Central memory CD8-positive, alpha-beta T cell (primary cell): ENCODE measurements around the gene TLK1.
A peak's percentile ranks its signal among the peaks of the same experiment; 100 is the strongest.

ENCODE experiments used
- ATAC-seq: fragments of 150-1000 bp; cut with Tn5 transposase; replicated peaks from 2 replicates; pipeline ENCODE4 v1.10.0; 2022; ENCODE audit warnings: mild to moderate bottlenecking, moderate FRiP score, moderate number of reproducible peaks; ENCODE audit not compliant: poor library complexity, severe bottlenecking; ENCODE audit errors: extremely low read depth
- DNase-seq, 2 donors: peaks; one replicate each; pipeline ENCODE4 v3.0.0; 2021; ENCODE audit warnings: low spot score in 2 of 2
- H3K27ac Mint-ChIP-seq: one replicate; pipeline ENCODE4 v1.8.0; 2022; ENCODE audit warnings: low read depth, mild to moderate bottlenecking, moderate library complexity, mixed read lengths
- H3K27me3 Mint-ChIP-seq: one replicate; pipeline ENCODE4 v1.8.0; 2022; ENCODE audit warnings: mixed read lengths
- H3K36me3 Mint-ChIP-seq: one replicate; pipeline ENCODE4 v1.8.0; 2022; ENCODE audit warnings: mild to moderate bottlenecking, moderate library complexity, mixed read lengths; ENCODE audit not compliant: insufficient read depth
- H3K4me1 Mint-ChIP-seq: one replicate; pipeline ENCODE4 v1.8.0; 2022; ENCODE audit warnings: mixed read lengths
- H3K4me3 Mint-ChIP-seq: one replicate; pipeline ENCODE4 v1.8.0; 2022; ENCODE audit warnings: mild to moderate bottlenecking, moderate library complexity, mixed read lengths
- H3K9me3 Mint-ChIP-seq: one replicate; pipeline ENCODE4 v1.8.0; 2022; ENCODE audit warnings: mixed read lengths

The TLK1 gene

DNA sequence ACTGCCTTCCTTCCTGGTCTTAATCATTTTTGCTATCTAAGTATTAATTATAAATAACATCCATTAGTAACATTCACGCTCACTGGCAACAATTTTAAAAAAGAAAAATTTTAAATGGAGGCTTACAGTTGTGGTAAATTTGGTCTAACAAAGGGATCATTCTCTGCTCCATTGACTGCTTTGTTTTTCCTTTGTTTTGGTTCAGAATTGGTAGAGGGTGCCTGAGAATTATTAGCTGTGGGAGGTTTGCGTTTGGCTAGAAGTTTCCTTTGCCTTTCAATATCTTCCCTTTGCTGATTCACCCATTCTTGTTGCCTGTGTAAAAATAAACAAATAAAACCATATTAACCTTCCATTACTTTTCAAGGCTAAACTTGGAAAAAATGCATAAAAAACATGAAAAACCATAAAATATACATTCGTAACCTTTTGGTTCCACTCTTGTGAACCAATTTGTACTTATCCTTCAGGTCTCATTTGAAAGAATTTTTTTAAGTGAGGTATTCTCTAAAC, 114.6 kb downstream of the TLK1 start:
- DNase-seq: no peak
- Mint-ChIP-seq H3K27me3 (no peaks in the 10 kb centered on the region), H3K4me1 (peaks cover 25% of the 10 kb centered on the region), H3K4me3 (no peak overlapping the region), H3K9me3 (no peaks in the 10 kb centered on the region), H3K27ac (no peak overlapping the region), H3K36me3 (peaks cover 38% of the 10 kb centered on the region)
- ATAC-seq: no peak

DNA sequence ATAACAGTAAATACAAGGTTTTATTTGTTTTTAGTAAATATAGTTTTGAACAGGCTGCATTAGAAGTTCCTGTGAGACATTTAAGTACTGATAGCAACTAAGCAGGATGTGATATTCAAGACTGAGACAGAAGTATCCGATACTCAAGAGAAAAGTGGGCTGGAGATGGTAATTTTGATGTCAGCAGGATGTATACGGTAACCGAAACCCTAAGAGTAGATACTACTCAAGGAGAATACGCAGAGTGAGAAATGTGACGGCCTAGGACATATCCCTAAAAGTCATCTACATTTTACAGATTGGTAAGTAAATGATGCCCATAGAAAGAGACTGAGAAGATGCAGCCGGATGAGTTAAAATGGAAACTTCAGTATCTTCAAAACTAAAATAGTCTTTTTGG, 116.3 kb downstream of the TLK1 start:
- DNase-seq (no peak), ATAC-seq (no peak)
- Mint-ChIP-seq H3K4me1 (peaks cover 25% of the 10 kb centered on the region), H3K4me3 (no peak overlapping the region), H3K9me3 (no peaks in the 10 kb centered on the region), H3K27me3 (no peaks in the 10 kb centered on the region), H3K36me3 (peaks cover 38% of the 10 kb centered on the region), H3K27ac (peak overlapping the region; percentile 11)

DNA sequence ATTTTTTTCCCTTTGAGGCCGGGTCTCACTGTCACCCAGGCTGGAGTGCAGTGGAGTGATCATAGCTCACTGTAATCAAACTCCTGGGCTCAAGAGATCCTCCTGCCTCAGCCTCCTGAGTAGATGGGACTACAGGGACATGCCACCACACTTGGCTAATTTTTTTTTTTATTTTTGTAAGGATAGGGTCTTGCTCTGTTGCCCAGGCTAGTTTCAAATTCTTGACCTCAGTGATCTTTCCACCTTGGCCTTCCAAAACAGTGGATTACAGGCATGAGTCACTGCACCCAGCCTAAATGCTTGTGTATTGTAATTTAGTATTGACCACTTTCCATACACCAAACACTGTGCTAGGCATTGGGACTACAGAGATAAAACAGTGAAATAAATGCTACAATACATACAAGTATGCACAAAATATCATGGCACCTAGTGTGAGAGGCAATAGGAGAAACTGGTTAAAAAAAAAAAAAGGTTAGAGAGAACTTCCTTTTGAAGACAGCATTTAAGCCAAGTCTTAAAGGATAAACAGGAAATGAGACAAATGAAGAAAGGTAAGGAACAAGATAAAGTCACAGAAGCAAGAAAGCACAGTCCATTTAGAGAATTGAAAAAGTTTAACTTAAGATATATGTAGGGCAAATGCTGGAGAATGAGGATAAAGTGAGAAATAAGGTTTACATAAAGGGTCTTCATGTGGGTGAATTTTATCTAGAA, 118.3 kb downstream of the TLK1 start:
- no peaks in the 10 kb centered on the region for H3K9me3 Mint-ChIP-seq
- DNase-seq: no peak
- peak overlapping the region; percentile 69 for H3K27ac Mint-ChIP-seq
- no peak overlapping the region for H3K4me3 Mint-ChIP-seq
- H3K36me3 Mint-ChIP-seq: peaks cover 41% of the 10 kb centered on the region
- no peak for ATAC-seq
- no peaks in the 10 kb centered on the region for H3K27me3 Mint-ChIP-seq
- H3K4me1 Mint-ChIP-seq: peaks cover 21% of the 10 kb centered on the region

DNA sequence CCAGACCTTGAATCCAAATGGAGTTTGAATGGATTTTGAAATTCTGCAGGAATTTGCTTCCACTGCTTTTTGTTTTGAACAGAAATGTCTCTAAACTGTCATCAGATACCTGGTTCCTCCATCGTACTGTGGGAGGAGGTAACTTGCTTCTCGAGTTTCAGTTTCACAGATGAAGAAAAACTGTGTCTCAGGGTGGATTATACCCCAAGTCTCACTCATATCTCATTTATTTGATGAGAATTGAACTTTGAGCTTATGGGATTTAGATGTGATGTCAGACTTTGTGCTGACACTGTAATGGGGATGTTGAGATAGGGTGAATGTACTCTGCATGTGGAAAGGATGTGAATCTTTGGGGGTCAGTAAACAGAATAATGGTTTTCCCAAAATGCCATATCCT, 124.2 kb downstream of the TLK1 start:
- DNase-seq (no peak), ATAC-seq (no peak)
- H3K9me3 Mint-ChIP-seq: no peaks in the 10 kb centered on the region
- H3K36me3 Mint-ChIP-seq: peaks cover 40% of the 10 kb centered on the region
- H3K4me3 Mint-ChIP-seq: no peak overlapping the region
- H3K27ac Mint-ChIP-seq: no peak overlapping the region
- peaks cover 7% of the 10 kb centered on the region for H3K4me1 Mint-ChIP-seq
- no peaks in the 10 kb centered on the region for H3K27me3 Mint-ChIP-seq

GRCh38 chr2:171034315-171034714, 126.4 kb downstream of the TLK1 start:
- peaks cover 36% of the 10 kb centered on the region for H3K36me3 Mint-ChIP-seq
- no peak for ATAC-seq
- H3K27me3 Mint-ChIP-seq: no peaks in the 10 kb centered on the region
- H3K4me3 Mint-ChIP-seq: no peak overlapping the region
- no peak for DNase-seq
- peaks cover 7% of the 10 kb centered on the region for H3K4me1 Mint-ChIP-seq
- no peaks in the 10 kb centered on the region for H3K9me3 Mint-ChIP-seq
- peak overlapping the region; percentile 23 for H3K27ac Mint-ChIP-seq

DNA sequence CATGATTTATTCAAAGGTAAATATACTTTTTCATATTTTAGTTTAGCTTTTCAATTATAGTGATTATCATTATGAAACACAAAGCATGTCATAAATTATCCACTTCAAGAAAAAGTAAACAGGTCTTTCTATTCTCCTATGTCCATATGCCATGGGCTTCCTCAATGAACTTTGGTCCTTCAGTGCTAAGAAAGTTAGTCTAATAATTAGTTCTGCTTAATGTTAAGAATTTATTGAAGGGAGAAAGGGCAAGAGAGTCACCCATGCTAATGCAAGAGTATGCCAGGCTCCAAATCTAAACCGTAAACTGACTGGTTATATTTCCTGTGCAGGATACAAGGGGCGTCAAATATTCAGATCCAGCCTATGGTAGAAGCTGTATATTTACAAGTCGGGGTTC, 135.5 kb downstream of the TLK1 start:
- peaks cover 6% of the 10 kb centered on the region for H3K4me1 Mint-ChIP-seq
- H3K27me3 Mint-ChIP-seq: no peaks in the 10 kb centered on the region
- no peak for DNase-seq
- no peaks in the 10 kb centered on the region for H3K9me3 Mint-ChIP-seq
- peaks cover 20% of the 10 kb centered on the region for H3K36me3 Mint-ChIP-seq
- H3K27ac Mint-ChIP-seq: no peak overlapping the region
- H3K4me3 Mint-ChIP-seq: no peak overlapping the region
- no peak for ATAC-seq

GRCh38 chr2:171018522-171018921, 142.2 kb downstream of the TLK1 start:
- peaks cover 13% of the 10 kb centered on the region for H3K4me1 Mint-ChIP-seq
- no peaks in the 10 kb centered on the region for H3K9me3 Mint-ChIP-seq
- H3K27me3 Mint-ChIP-seq: no peaks in the 10 kb centered on the region
- peak overlapping the region; percentile 49 for H3K27ac Mint-ChIP-seq
- peaks cover 30% of the 10 kb centered on the region for H3K36me3 Mint-ChIP-seq
- DNase-seq (no peak), ATAC-seq (no peak)
- H3K4me3 Mint-ChIP-seq: no peak overlapping the region

DNA sequence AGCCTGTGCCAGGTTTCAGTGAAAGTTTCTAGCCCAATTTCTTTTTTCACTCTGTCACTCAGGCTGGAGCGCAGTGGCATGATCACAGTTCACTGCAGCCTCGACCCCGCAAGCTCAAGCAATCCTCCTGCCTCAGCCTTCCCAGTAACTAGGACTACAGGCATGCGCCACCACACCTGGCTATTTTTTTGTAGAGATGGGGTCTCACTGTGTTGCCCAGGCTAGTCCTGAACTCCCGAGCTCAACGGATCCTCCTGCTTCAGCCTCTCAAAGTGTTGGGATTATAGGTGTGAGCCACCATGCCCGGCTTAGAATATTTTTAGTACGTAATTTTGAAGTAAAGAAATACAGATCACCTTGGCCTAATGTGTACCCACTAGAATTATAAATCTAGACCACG, 144.6 kb downstream of the TLK1 start:
- Mint-ChIP-seq H3K27me3 (no peaks in the 10 kb centered on the region), H3K36me3 (peaks cover 33% of the 10 kb centered on the region)

DNA sequence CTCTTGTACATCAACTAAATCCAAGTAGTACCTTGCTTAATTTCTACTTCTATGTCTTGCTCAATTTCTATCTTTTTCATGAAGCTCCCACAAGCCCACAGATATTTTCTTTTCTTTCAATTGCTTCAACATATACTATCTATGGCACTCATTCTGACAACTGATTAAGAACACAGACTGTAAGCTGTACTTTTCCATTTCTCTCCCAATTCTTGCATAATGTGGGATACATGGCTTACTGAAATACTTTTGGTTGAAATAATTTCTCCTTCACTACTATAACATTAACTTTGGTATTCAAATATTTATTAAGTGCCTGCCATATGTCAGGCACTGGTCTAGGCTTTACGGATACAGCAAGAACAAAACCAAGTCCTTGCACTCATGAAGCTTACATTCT, 146.8 kb downstream of the TLK1 start:
- no peak overlapping the region for H3K27ac Mint-ChIP-seq
- H3K27me3 Mint-ChIP-seq: no peaks in the 10 kb centered on the region
- DNase-seq (no peak), ATAC-seq (no peak)
- no peak overlapping the region for H3K4me3 Mint-ChIP-seq
- H3K36me3 Mint-ChIP-seq: peaks cover 37% of the 10 kb centered on the region
- peaks cover 11% of the 10 kb centered on the region for H3K4me1 Mint-ChIP-seq
- H3K9me3 Mint-ChIP-seq: no peaks in the 10 kb centered on the region

More for the DNA sequence above, 144.6 kb downstream of the TLK1 start:
- no peak for DNase-seq
- H3K27ac Mint-ChIP-seq: no peak overlapping the region
- no peak overlapping the region for H3K4me3 Mint-ChIP-seq
- ATAC-seq: no peak
- peaks cover 13% of the 10 kb centered on the region for H3K4me1 Mint-ChIP-seq
- no peaks in the 10 kb centered on the region for H3K9me3 Mint-ChIP-seq

GRCh38 chr2:171009386-171009785, 151.3 kb downstream of the TLK1 start:
- peaks cover 52% of the 10 kb centered on the region for H3K36me3 Mint-ChIP-seq
- DNase-seq (no peak), ATAC-seq (no peak)
- H3K27me3 Mint-ChIP-seq: no peaks in the 10 kb centered on the region
- no peaks in the 10 kb centered on the region for H3K9me3 Mint-ChIP-seq
- no peak overlapping the region for H3K27ac Mint-ChIP-seq
- no peak overlapping the region for H3K4me3 Mint-ChIP-seq
- peaks cover 6% of the 10 kb centered on the region for H3K4me1 Mint-ChIP-seq

DNA sequence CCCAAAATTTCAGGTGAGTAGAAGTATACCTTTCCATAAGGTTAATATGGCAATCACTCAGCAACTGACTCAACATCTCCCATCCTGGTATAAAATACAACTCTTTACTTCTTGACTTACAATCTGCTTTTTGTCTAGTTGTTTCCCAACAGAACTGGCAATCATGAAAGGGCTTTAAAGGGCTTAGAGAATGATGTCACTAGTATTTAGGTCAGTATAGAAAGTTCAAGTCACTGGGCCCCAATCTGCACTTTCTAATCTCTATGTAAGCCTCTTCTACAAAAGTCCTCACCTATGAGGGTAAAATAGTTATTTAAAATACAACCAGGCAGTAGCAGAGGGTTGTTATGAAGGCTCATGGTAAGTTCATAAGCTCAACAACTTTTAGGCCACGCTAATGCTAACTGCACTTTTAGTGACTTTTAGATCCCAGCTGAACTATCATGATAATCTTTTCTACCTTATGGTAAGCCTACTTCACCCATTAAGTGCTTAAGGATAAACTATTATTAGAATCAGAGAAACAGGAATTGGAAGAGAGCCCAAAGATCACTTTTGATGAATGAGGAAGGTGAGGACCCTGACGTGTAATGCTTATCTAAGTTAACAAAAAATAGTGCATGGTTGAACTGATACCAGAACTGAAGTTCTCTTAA, 152.0 kb downstream of the TLK1 start:
- no peaks in the 10 kb centered on the region for H3K27me3 Mint-ChIP-seq
- H3K4me3 Mint-ChIP-seq: no peak overlapping the region
- ATAC-seq (no peak), DNase-seq (no peak)
- H3K4me1 Mint-ChIP-seq: peaks cover 4% of the 10 kb centered on the region
- peak overlapping the region; percentile 17 for H3K27ac Mint-ChIP-seq
- no peaks in the 10 kb centered on the region for H3K9me3 Mint-ChIP-seq
- peaks cover 50% of the 10 kb centered on the region for H3K36me3 Mint-ChIP-seq

DNA sequence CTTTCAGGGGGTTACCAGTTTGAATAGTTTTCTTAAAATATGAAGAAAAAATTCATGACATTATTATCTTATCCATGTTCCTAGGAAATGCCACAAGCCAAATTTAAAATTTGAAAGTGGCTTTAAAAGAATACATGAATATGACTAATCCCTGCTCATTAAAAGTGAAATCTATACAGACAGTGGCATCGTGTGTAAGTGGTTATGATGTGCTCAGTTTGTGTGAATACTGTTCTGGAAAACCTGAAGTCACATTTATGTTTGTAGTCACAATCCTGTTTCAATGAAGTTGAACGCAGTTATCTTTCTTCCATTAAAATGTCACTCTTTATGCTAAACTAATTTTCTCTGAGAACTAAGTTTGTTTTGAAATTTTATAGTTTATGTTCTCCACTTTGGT, 155.9 kb downstream of the TLK1 start:
- H3K4me3 Mint-ChIP-seq: no peak overlapping the region
- no peak for ATAC-seq
- H3K36me3 Mint-ChIP-seq: peaks cover 46% of the 10 kb centered on the region
- DNase-seq: no peak
- H3K27me3 Mint-ChIP-seq: no peaks in the 10 kb centered on the region
- H3K4me1 Mint-ChIP-seq: peaks cover 4% of the 10 kb centered on the region
- H3K27ac Mint-ChIP-seq: no peak overlapping the region
- H3K9me3 Mint-ChIP-seq: no peaks in the 10 kb centered on the region

GRCh38 chr2:171004363-171004762, 156.3 kb downstream of the TLK1 start:
- Mint-ChIP-seq H3K36me3 (peaks cover 44% of the 10 kb centered on the region), H3K9me3 (no peaks in the 10 kb centered on the region), H3K4me3 (no peak overlapping the region), H3K27me3 (no peaks in the 10 kb centered on the region), H3K27ac (no peak overlapping the region), H3K4me1 (peaks cover 4% of the 10 kb centered on the region)
- ATAC-seq (no peak), DNase-seq (no peak)
